ENCODE measurements around the gene PILRA. TPM values are rescaled to one million over a fixed set of nuclear protein-coding genes. Genes with fewer than 3 reads are reported as not detected.
"Not testable (repeated sequence)": the region's sequence is repeated elsewhere in the genome, so short reads cannot be mapped to it uniquely, and the experiment has no call there.

PILRA gene
- total and polyA plus RNA-seq, 8 donors, result 5.0 to 52.3 (median 6.4) TPM

- TF ChIP-seq CTCF (IDR thresholded peaks at IDR 0.05), result no peak
- ATAC-seq (no peak), DNase-seq (peak in 1 of 4 donors; percentile 8)
- no peaks in the 10 kb centered on the region for H3K27me3 ChIP-seq
- intact Hi-C loops (cut with DNase I), result no loop called here
- peaks cover 0 to 29% of the 10 kb centered on the region in 2 donors for H3K4me1 ChIP-seq
- H3K27ac ChIP-seq, result no peak overlapping the region
- no peaks in the 10 kb centered on the region for H3K9me3 ChIP-seq
- no peak overlapping the region for H3K4me3 ChIP-seq
- no peaks in the 10 kb centered on the region for H3K36me3 ChIP-seq
These were observed 68.6 kb downstream of the PILRA start for GRCh38 chr7:100441641-100442535.

GRCh38 chr7:100443096-100443840 lies 70.0 kb downstream of the PILRA start:
- H3K36me3 ChIP-seq, result no peaks in the 10 kb centered on the region
- H3K9me3 ChIP-seq, result no peaks in the 10 kb centered on the region
- peak overlapping the region; percentile 8 to 50 for H3K27ac ChIP-seq
- ATAC-seq (no peak), DNase-seq (peak in 1 of 4 donors; percentile 25)
- intact Hi-C loops (cut with DNase I), result no loop called here
- no peak overlapping the region for H3K4me3 ChIP-seq
- TF ChIP-seq CTCF (IDR thresholded peaks at IDR 0.05), result no peak
- no peaks in the 10 kb centered on the region for H3K27me3 ChIP-seq
- peaks cover 0 to 24% of the 10 kb centered on the region in 2 donors for H3K4me1 ChIP-seq

- no peak overlapping the region for H3K4me3 ChIP-seq
- ATAC-seq, result peak; percentile 68
- H3K27ac ChIP-seq, result peak overlapping the region; percentile 56 to 74
These were observed 71.3 kb downstream of the PILRA start for GRCh38 chr7:100444311-100445278.

GRCh38 chr7:100446040-100446439 lies 72.8 kb downstream of the PILRA start:
- H3K9me3 ChIP-seq, result no peaks in the 10 kb centered on the region
- no peak for DNase-seq
- H3K27me3 ChIP-seq, result no peaks in the 10 kb centered on the region
- peaks cover 0 to 40% of the 10 kb centered on the region in 2 donors for H3K4me1 ChIP-seq
- no peaks in the 10 kb centered on the region for H3K36me3 ChIP-seq
- peak overlapping the region in 1 of 2 donors; percentile 33 for H3K27ac ChIP-seq
- ATAC-seq, result no peak
- TF ChIP-seq CTCF (IDR thresholded peaks at IDR 0.05), result no peak
- intact Hi-C loops (cut with DNase I), result no loop called here
- no peak overlapping the region for H3K4me3 ChIP-seq

More at GRCh38 chr7:100444311-100445278, 71.3 kb downstream of the PILRA start:
- H3K9me3 ChIP-seq, result no peaks in the 10 kb centered on the region
- H3K4me1 ChIP-seq, result peaks cover 0 to 26% of the 10 kb centered on the region in 2 donors
- no peaks in the 10 kb centered on the region for H3K27me3 ChIP-seq
- H3K36me3 ChIP-seq, result no peaks in the 10 kb centered on the region
- DNase-seq, result peak in 2 of 4 donors; percentile 41 to 48
- intact Hi-C loops (cut with DNase I), result no loop called here
- TF ChIP-seq CTCF (IDR thresholded peaks at IDR 0.05), result no peak

- H3K36me3 ChIP-seq; H3K27ac ChIP-seq; H3K27me3 ChIP-seq; intact Hi-C loops (cut with DNase I); ATAC-seq; DNase-seq; H3K4me3 ChIP-seq; H3K9me3 ChIP-seq: not testable (repeated sequence)
- peaks cover 0 to 40% of the 10 kb centered on the region in 2 donors for H3K4me1 ChIP-seq
These were observed 74.1 kb downstream of the PILRA start for GRCh38 chr7:100447363-100447762.
